Neuronal stem cell (in vitro differentiated cells): ENCODE measurements around the gene ATG9B.
A peak's percentile ranks its signal among the peaks of the same experiment; 100 is the strongest.

Experiments
- DNase-seq: peaks from one replicate; pipeline ENCODE4 v3.0.0-alpha.2; 2013; ENCODE audit warnings: low spot score
- H2AFZ ChIP-seq: one replicate; pipeline ENCODE4 v1.6.1; 2013; ENCODE audit warnings: mild to moderate bottlenecking, low read length, inconsistent platforms
- H2AK5ac ChIP-seq: 2 replicates; pipeline ENCODE4 v1.6.1; 2013; ENCODE audit warnings: low read depth, mild to moderate bottlenecking, inconsistent platforms, low read length, moderate library complexity, mixed read lengths
- H2BK120ac ChIP-seq: 2 replicates; pipeline ENCODE4 v1.6.1; 2013; ENCODE audit warnings: low read depth, mild to moderate bottlenecking, inconsistent platforms, low read length, moderate library complexity, mixed read lengths
- H2BK12ac ChIP-seq: one replicate; pipeline ENCODE4 v1.6.1; 2013; ENCODE audit warnings: low read length, inconsistent platforms
- H2BK15ac ChIP-seq: 2 replicates; pipeline ENCODE4 v1.6.1; 2013; ENCODE audit warnings: mild to moderate bottlenecking, low read length, inconsistent platforms, mixed read lengths
- H2BK5ac ChIP-seq: one replicate; pipeline ENCODE4 v1.6.1; 2013; ENCODE audit warnings: inconsistent platforms, mild to moderate bottlenecking, low read length, moderate library complexity
- H3K14ac ChIP-seq: one replicate; pipeline ENCODE4 v1.6.1; 2013; ENCODE audit warnings: low read length, inconsistent platforms
- H3K18ac ChIP-seq: 2 replicates; pipeline ENCODE4 v1.6.1; 2013; ENCODE audit warnings: low read length, inconsistent platforms
- H3K23ac ChIP-seq: 2 replicates; pipeline ENCODE4 v1.6.1; 2013; ENCODE audit warnings: low read depth, mild to moderate bottlenecking, mixed read lengths, low read length, inconsistent platforms; ENCODE audit not compliant: poor library complexity
- H3K27ac ChIP-seq: replicated peaks from 3 replicates; pipeline ENCODE4 v1.5.1; 2013; ENCODE audit warnings: low read length, inconsistent platforms
- H3K27me3 ChIP-seq, 3 experiments: 2 replicates each; pipeline ENCODE4 v1.6.1; 2013; ENCODE audit warnings: low read length in 3 of 3, mild to moderate bottlenecking in 2 of 3, inconsistent platforms in 1 of 3, low read depth in 1 of 3, mixed read lengths in 1 of 3, moderate library complexity in 1 of 3; ENCODE audit not compliant: control insufficient read depth in 3 of 3, insufficient read depth in 3 of 3
- H3K36me3 ChIP-seq, 2 donors: replicated peaks in 1 of 2; 2 replicates each; pipeline ENCODE4 v1.6.1; 2013; ENCODE audit warnings: low read length in 2 of 2; ENCODE audit not compliant: control insufficient read depth in 2 of 2, insufficient read depth in 2 of 2
- H3K4ac ChIP-seq: 2 replicates; pipeline ENCODE4 v1.6.1; 2013; ENCODE audit warnings: inconsistent platforms, mild to moderate bottlenecking, low read length, moderate library complexity
- H3K4me1 ChIP-seq, 2 donors: 1 replicate in 1 of 2; 2 replicates in 1 of 2; pipeline ENCODE4 v1.6.1; 2013; ENCODE audit warnings: low read length in 2 of 2, low read depth in 1 of 2; ENCODE audit not compliant: control insufficient read depth in 2 of 2, insufficient read depth in 1 of 2
- H3K4me2 ChIP-seq: one replicate; pipeline ENCODE4 v1.6.1; 2013; ENCODE audit warnings: mild to moderate bottlenecking, low read length, inconsistent platforms; ENCODE audit not compliant: insufficient read depth, poor library complexity, severe bottlenecking
- H3K4me3 ChIP-seq, 2 donors: 2 replicates each; pipeline ENCODE4 v1.5.1; 2013; ENCODE audit warnings: low read length in 2 of 2, mild to moderate bottlenecking in 2 of 2, inconsistent platforms in 1 of 2, moderate library complexity in 1 of 2
- H3K79me1 ChIP-seq: one replicate; pipeline ENCODE4 v1.6.1; 2013; ENCODE audit warnings: low read depth, mild to moderate bottlenecking, inconsistent platforms, low read length, moderate library complexity
- H3K9ac ChIP-seq: one replicate; pipeline ENCODE4 v1.6.1; 2013; ENCODE audit warnings: mild to moderate bottlenecking, low read depth, low read length, inconsistent platforms; ENCODE audit not compliant: poor library complexity
- H3K9me3 ChIP-seq, 2 donors: replicated peaks in 1 of 2; 2 replicates each; pipeline versions ENCODE3 to v1.6.1; 2013; ENCODE audit warnings: low read length in 2 of 2, mild to moderate bottlenecking in 2 of 2, inconsistent platforms in 1 of 2, low read depth in 1 of 2, mixed read lengths in 1 of 2, moderate library complexity in 1 of 2; ENCODE audit not compliant: control insufficient read depth in 2 of 2, insufficient read depth in 1 of 2
- H4K8ac ChIP-seq: one replicate; pipeline ENCODE4 v1.6.1; 2013; ENCODE audit warnings: low read depth, mild to moderate bottlenecking, inconsistent platforms, low read length, moderate library complexity
- H4K91ac ChIP-seq: one replicate; pipeline ENCODE4 v1.6.1; 2013; ENCODE audit warnings: low read length, low read depth, mild to moderate bottlenecking, inconsistent platforms; ENCODE audit not compliant: poor library complexity
- WGBS, 2 donors: extraction: QIAGEN DNeasy Blood & Tissue Kit; methylation state at CpG; one replicate each; pipeline ENCODE4 v1.1.7; 2013; ENCODE audit warnings: missing lambda C conversion rate in 2 of 2, mixed read lengths in 1 of 2; ENCODE audit not compliant: insufficient read length in 2 of 2, insufficient replicate concordance in 1 of 2; ENCODE audit errors: extremely low coverage in 2 of 2; 5-methylcytosine and 5-hydroxymethylcytosine counted together

Gene ATG9B

GRCh38 chr7:151034312-151035025, 10.2 kb upstream of the ATG9B start:
- no peaks in the 10 kb centered on the region for H3K27me3 ChIP-seq
- no peak overlapping the region for H2BK15ac ChIP-seq
- no peak overlapping the region for H3K27ac ChIP-seq
- no peak overlapping the region for H4K8ac ChIP-seq
- no peak overlapping the region for H3K9ac ChIP-seq
- H3K4me3 ChIP-seq, result no peak overlapping the region
- H3K79me1 ChIP-seq, result no peaks in the 10 kb centered on the region
- H3K4me1 ChIP-seq, result peaks cover 0 to 9% of the 10 kb centered on the region in 2 donors
- DNase-seq, result no peak
- no peaks in the 10 kb centered on the region for H3K9me3 ChIP-seq
- H3K4ac ChIP-seq, result no peak overlapping the region
- H2BK120ac ChIP-seq, result no peak overlapping the region
- WGBS, 2 donors, result no CpG with 5 or more reads among the region's 21 CpGs
- H2BK5ac ChIP-seq, result no peak overlapping the region
- H4K91ac ChIP-seq, result no peak overlapping the region
- H3K14ac ChIP-seq, result no peak overlapping the region
- H2BK12ac ChIP-seq, result no peak overlapping the region
- no peak overlapping the region for H3K18ac ChIP-seq
- no peak overlapping the region for H2AFZ ChIP-seq
- H3K4me2 ChIP-seq, result no peak overlapping the region
- no peak overlapping the region for H3K23ac ChIP-seq
- H2AK5ac ChIP-seq, result no peak overlapping the region
- peaks cover 13 to 41% of the 10 kb centered on the region in 2 donors for H3K36me3 ChIP-seq

- Histone ChIP-seq H3K4me2 (no peak overlapping the region), H2AK5ac (no peak overlapping the region), H3K4ac (no peak overlapping the region), H3K79me1 (no peaks in the 10 kb centered on the region), H4K8ac (no peak overlapping the region), H3K27me3 (no peaks in the 10 kb centered on the region), H2AFZ (no peak overlapping the region), H3K36me3 (peaks cover 13 to 41% of the 10 kb centered on the region in 2 donors), H3K9me3 (no peaks in the 10 kb centered on the region), H4K91ac (no peak overlapping the region), H2BK15ac (no peak overlapping the region), H2BK12ac (no peak overlapping the region), H3K18ac (no peak overlapping the region), H2BK120ac (no peak overlapping the region), H3K9ac (peak overlapping the region; percentile 30), H2BK5ac (no peak overlapping the region), H3K27ac (no peak overlapping the region), H3K4me3 (no peak overlapping the region), H3K4me1 (peaks cover 3% of the 10 kb centered on the region in 2 donors), H3K23ac (no peak overlapping the region), H3K14ac (no peak overlapping the region)
- no peak for DNase-seq
- no CpG with 5 or more reads among the region's 5 CpGs for WGBS, 2 donors
Measured at GRCh38 chr7:151033864-151034249, 9.6 kb upstream of the ATG9B start.

GRCh38 chr7:151032936-151033863, 8.9 kb upstream of the ATG9B start:
- H2BK120ac ChIP-seq, result no peak overlapping the region
- no peaks in the 10 kb centered on the region for H3K9me3 ChIP-seq
- H3K18ac ChIP-seq, result no peak overlapping the region
- no peaks in the 10 kb centered on the region for H3K79me1 ChIP-seq
- no peak overlapping the region for H2BK5ac ChIP-seq
- no peak overlapping the region for H4K8ac ChIP-seq
- no peak overlapping the region for H3K14ac ChIP-seq
- H2AK5ac ChIP-seq, result no peak overlapping the region
- no peak for DNase-seq
- no peak overlapping the region for H3K27ac ChIP-seq
- no CpG with 5 or more reads among the region's 17 CpGs for WGBS, 2 donors
- peaks cover 12 to 41% of the 10 kb centered on the region in 2 donors for H3K36me3 ChIP-seq
- no peak overlapping the region for H4K91ac ChIP-seq
- H2AFZ ChIP-seq, result no peak overlapping the region
- no peak overlapping the region for H3K4ac ChIP-seq
- H3K23ac ChIP-seq, result peak overlapping the region; percentile 29
- H3K4me2 ChIP-seq, result no peak overlapping the region
- H3K27me3 ChIP-seq, result no peaks in the 10 kb centered on the region
- H3K9ac ChIP-seq, result peak overlapping the region; percentile 24
- H2BK15ac ChIP-seq, result no peak overlapping the region
- no peak overlapping the region for H3K4me3 ChIP-seq
- H3K4me1 ChIP-seq, result peaks cover 0 to 4% of the 10 kb centered on the region in 2 donors
- H2BK12ac ChIP-seq, result no peak overlapping the region

- Histone ChIP-seq H4K91ac (no peak overlapping the region), H3K23ac (no peak overlapping the region), H3K36me3 (peaks cover 8 to 28% of the 10 kb centered on the region in 2 donors), H3K4me3 (no peak overlapping the region), H3K9me3 (no peaks in the 10 kb centered on the region), H3K18ac (no peak overlapping the region), H3K14ac (no peak overlapping the region), H2AFZ (no peak overlapping the region), H2BK15ac (no peak overlapping the region), H3K4me2 (no peak overlapping the region), H3K27me3 (no peaks in the 10 kb centered on the region), H3K79me1 (no peaks in the 10 kb centered on the region), H3K4me1 (peaks cover 5 to 13% of the 10 kb centered on the region in 2 donors), H2BK5ac (no peak overlapping the region), H3K4ac (no peak overlapping the region), H2AK5ac (no peak overlapping the region), H4K8ac (no peak overlapping the region), H2BK120ac (no peak overlapping the region), H2BK12ac (no peak overlapping the region), H3K27ac (no peak overlapping the region), H3K9ac (no peak overlapping the region)
- no CpG with 5 or more reads among the region's 4 CpGs for WGBS, 2 donors
- DNase-seq, result no peak
Measured at GRCh38 chr7:151031011-151031410, 6.7 kb upstream of the ATG9B start.
